G401.6 (cell line): ENCODE measurements around the gene KCNQ1OT1.
A peak's percentile ranks its signal among the peaks of the same experiment; 100 is the strongest.

ENCODE experiments used
- FAIRE-seq: peaks from 2 replicates; lab custom pipeline; 2012; peaks lifted over from hg19 to GRCh38; lab: Jason Lieb, UNC

Gene KCNQ1OT1

DNA sequence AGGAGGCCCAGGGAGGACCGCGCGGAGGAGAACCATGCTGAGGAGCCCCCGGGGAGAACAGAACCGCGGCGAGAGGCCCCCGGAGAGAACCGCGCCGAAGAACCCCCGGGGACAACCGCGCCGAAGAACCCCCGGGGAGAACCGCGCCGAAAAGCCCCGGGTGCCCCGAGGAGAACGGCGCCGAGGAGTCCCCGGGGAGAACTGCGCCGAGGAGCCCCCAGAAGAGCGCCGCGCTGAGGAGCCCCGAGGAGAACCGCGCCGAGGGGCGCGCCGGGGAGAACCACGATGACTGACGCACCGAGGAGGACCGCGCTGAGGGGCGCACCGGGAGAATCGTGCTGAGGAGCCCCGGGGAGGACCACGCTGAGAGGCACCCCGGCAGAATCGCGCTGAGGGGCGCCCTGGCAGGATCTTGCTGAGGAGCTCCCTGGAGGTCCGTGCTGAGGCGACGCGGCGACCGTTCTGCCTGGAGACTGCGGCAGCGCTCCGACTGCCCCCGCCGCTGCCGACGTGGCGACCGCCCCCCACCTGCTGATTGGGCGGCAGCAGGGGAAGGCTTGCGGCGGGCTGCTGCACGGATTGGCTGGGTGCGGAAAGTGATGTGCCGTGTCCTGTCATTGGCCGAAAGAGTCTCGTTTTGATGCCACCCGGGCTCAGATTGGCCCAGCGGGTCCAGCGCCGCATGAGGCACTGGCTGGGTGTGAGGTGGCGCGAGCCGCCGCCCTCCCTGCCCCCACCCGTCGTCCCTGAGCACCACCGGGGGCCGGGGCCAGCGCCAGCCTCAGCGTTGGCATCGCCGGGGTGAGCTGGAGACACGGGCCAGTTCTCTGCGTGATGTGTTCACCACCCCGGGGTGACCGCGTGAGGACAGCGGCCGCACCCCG lies at the start of gene KCNQ1OT1:
KCNQ1OT1 (minus strand) TSS at position 464 of the 884 bp plus-strand sequence.
- FAIRE-seq: peak; percentile 58

DNA sequence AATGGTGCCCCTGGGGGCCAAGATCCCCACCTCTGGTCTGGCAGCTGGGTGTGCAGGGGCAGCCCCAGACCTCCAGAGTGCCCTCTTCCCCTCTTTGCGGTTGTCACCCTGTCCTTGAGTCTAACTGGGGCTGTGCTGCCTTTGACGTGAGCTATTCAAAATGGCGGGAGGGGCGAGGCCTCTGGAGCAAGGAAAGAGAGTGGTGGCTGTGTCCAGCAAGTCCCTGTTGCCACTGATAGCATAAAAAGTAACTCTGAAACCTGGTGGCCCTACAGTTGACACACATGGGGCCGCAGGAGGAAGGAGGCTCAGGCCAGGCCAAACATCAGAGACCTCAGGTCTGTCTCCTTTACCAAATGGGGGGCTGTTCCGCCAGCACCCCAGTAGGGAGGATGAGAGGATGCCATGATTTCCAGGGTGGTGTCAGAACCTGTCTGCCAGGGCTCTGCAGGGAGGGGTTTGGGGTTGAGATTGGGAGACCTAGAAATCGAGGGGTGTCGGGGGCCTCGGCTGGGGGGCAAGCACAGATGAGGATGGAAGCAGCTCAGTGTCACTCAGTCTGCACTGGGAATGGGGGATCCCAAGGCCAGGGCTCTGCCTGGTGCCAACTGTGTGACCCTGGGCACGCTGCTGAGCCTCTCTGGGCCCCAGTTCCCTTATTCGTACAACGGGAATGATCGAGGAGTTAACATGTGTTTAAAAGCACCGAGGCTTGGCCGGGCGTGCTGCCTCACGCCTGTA lies 49.2 kb upstream of the KCNQ1OT1 start:
- no peak for FAIRE-seq

DNA sequence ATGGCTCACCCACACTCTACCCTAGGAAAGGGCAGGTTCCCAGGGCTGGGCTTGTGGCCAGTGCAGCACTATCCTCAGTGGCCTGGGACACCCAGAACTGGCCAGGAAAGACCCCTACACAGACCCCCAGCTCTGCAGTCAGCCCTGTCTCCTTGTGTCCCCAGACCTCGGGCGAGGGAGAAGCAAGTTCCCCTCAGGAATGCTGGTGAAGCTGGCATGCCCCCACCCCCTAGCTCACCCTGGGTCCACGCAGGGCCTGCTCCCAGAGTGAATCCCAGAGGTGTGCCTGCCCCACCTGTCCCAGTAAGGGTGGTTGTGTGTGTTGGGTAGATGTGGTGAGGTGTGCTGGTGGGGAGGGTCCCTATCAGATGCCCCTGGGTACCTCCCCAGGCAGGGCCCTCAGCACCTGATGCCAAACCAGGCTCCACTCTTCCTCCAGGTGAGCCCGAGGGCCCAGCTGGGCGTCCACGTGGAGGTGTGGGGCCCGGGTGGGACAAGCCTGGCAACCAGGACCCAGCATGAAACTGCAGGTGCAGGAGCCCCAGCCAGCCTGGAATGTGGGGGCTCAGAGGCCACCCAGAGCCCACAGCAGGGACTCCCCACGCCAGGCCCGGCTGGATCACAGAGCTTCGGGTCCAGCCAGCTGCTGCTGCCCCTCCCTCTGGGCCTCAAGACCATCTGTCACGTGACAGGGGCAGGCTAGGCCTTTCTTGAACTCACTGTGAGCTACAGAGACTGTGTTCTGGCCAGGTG lies 48.4 kb upstream of the KCNQ1OT1 start:
- no peak for FAIRE-seq

DNA sequence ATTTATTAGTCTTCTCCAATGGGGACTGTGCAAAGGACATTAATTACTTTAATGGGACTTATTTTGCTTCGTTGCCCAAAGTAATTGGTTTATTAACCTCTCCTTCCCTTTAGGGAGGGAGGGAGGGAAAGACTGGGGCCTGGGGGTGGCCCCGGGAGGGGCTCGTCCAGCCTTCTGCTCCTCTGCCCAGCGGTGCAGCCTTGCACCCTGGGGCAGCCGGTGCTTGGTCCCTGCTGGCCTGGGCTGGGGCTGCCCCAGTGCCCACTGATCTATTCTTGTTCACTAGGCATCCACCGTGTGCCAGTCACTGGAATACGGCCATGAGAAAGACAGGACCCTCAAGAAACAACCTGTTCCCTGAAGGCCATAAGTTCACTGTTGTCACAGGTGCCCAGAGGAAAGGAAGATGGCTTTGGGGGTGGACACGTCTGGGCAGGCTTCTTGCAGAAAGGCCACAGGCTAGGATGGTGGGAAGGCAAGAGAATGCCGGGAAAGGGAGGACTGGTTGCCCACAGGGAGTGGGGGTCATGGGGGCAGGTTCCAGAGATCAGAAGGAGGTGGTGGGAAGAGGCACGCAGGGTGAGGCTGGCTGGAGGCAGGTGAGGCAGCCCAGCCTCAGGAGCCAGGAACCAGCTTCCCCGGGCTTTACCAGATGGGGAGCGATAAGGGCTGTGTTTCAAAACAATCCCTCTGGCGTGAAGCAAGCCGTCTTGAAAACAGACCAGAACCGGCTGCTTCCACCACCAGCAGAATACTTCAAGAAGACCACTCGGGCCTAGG lies 47.6 kb upstream of the KCNQ1OT1 start:
- no peak for FAIRE-seq

DNA sequence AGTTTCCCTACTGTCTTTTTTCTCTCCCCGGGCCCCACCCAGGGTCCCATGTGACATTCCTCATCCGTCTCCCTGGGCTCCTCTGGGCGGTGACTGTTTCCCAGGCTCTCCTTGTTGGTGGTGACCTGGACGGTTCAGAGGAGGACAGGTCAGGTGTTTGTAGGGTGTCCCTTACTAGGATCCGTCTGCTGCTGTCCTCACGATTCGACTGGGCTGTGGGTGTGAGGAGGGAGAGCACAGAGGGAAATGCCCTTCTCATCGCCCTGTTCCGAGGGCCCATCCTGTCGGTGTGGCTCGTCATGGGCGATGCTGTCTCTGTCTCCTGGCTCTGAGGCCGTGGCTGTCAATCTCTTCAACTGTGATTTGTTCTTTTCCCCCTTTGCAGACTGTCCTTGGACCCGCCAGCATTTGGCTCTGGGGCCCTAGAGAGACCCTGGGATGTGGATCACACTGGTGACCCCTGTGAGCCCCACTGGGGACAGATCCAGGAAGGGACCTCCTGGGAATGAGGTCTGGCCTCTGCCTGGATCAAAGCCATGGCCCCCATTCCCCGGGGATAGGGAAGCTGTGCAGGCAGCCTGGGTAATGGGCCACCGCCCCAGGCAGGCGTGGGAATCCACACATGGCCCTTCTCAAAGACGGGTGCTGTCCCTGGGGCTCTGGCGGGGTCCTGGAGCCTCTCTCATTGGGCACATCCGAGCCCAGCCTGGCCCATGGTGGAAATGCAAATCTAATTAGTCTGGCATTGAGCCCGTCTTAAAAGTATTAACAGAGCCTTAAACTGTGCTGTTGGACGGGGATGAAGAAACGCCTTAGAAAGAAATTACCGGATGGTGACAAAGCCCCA lies 46.8 kb upstream of the KCNQ1OT1 start:
- FAIRE-seq: no peak

DNA sequence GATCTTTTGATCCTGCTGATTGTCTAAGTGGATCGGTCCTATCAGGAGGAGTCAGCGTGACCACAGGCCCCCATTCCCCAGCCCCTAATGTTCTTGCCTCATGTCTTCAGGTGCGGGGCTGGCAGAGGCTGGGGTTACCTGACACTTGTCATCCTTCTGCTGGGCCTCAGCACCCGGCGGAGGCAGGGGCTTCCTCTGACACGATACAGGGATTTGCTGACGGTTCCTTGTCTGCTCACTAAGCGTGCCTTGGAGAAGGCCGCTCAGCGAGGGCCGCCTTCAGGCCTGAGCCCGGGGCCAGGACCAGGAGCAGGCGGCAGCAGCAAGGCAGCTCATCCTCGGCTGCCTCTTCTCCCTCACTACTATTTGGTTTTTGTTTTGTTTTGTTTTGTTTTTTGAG lies 45.7 kb upstream of the KCNQ1OT1 start:
- FAIRE-seq: no peak

DNA sequence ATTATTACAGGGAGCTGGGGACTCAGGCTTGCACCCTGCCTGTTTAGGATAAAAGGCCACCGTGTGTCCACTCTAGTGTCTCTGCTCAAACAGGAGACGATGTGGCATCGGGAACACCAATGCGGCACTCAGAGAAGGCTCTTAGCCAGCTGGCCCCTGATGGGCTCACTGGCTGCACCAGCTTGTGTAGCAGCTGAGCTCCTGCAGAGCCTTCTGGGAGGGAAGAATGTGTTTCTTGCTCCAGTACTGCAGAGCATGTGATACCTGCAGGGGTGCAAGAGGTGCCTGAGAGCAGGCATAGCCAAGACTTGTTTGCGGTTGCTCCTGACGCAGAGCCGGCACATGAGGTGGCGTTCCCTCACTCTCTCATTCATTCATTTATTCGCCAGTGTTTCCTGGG lies 44.4 kb upstream of the KCNQ1OT1 start:
- no peak for FAIRE-seq

DNA sequence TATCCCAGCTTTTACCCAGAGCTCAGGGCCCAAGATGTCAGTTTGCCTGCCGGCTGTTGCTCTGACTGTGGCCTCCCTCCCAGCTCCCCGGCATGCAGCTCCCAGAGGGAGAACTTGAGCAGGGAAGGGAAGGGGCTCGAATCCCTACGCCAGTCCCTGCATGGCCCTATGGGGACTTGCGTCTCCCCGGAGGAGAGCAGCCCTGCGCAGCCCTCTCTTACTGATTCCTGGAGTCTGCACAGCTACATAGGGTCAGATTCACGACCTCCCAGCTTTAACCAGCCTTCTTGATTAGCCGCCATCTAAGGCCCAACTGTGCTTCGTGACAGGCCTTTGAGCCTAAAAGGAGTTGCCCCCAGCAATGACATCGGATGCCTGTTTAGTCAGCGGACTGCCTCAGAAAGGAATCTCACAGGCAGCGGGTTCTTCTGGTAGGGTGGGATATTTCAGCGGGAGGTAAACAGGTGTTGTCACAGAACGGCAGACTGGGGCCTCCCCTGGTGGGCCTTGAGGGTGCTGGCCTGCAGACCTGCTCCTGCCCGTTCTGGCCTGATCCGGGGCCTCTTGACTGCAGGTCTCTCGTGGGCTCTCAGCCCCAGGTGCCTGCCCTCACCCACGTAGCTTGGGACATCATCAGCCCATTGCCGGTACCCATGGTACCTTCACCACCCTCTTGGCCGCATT lies 43.8 kb upstream of the KCNQ1OT1 start:
- no peak for FAIRE-seq

DNA sequence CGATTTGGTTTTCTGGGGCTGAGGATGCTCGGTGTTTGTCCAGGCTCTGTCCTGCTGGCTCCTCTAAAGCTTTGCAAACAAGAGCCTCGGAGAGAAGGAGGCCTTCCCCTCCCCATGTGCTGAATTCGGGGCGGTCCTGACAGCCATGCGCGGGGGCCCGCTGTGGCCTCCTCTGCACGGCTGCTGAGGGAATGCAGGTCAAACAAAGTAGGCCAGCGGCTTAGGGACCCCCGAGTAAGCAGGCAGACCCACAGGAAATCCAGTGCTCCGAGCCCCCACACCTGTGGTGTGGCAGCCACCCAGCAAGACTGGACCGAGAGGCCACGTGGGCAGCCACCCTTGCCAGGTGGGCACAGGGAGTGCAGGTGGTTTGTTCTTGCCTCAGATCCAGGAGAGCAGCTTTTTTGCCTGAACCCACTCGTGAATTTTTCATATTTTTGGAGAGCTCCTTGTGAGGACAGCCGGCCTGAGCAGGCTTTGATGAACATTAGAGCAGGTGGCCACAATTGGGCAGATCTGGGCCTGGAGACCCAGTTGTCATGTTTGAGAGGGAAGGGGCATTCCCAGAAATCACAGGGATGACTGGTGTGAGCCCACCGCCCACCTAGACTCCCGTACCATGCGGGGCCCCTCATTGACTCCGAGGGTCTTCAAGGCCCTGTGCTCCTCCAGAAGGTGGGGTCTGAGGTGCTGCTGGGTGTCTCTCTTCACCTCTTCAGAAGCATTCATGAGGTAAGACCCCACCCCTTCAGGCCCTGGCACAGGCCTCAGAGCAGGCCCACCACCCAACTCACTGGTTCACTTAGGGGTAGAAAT lies 43.0 kb upstream of the KCNQ1OT1 start:
- no peak for FAIRE-seq

DNA sequence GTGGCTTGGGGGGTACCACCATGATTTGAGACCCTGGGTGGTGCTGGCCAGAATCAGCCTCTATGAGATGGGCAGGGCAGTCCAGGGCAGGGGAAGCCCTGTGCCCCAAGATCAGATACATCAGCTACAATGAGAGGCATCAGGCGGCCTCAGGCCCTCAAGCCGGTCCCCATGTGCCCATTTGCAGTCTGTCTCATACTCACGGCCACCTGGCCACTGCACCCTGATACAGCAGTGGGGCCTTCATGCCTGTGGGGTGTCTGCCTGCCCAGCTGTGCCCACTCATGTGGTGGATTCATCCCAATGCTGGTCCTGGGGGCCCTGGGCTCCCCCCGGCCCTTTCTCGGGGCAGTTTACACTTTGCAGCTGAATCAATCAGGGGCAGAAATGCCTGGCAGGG lies 42.4 kb upstream of the KCNQ1OT1 start:
- FAIRE-seq: no peak

DNA sequence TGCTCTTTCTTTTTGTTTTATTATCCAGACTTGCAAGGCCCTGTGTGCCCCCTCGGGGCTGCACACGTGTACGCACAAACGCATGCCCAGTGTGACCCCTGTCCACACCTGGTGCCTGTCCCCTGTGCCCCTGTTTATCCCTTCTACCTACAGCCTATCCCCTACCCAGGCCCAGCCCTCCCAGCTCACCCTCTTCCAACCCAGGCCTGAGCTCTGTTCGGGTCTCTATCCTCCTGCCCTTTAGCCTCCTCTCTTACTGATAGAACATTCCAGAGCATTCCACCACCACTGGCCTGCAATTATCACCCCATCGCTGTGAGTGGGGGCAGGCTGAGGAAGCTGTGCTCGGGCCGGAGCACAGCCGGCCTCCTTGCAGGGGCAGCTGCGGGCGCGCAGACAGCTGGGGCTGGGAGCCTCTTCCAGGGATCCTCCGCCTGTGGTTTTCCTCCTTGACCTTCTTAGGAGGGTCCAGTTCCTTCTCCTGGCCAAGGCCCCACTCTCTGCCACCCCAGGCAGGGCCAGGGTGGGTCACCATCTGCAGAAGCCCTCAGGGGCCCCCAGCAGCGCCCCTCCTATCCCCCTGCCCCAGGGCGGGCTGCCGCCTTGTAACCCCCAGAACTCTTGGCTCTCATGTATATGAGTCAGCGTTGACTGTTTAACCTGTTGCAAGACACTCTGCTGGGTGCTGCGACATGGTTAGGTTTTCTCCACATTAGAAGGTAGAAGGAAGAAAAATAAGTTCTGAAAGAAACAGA lies 41.8 kb upstream of the KCNQ1OT1 start:
- FAIRE-seq: no peak

DNA sequence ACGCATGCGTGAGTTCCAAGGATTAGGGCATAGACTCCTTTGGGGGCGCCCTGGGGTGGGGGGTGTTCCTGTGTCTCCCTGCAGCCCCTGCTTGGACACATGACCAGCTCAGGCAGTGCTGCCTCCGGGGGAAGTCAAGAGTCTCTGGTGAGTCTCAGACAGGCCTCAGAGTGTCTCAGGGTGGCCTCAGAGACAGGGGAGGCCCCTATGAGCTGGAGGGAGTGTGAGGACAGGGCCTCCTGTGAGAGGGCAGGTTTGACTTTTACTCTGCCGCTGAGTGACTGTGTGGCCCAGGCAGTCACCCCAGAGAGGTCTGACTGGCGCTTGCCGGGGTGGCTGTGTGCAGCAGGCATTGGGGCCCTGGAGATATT lies 41.2 kb upstream of the KCNQ1OT1 start:
- FAIRE-seq: no peak

DNA sequence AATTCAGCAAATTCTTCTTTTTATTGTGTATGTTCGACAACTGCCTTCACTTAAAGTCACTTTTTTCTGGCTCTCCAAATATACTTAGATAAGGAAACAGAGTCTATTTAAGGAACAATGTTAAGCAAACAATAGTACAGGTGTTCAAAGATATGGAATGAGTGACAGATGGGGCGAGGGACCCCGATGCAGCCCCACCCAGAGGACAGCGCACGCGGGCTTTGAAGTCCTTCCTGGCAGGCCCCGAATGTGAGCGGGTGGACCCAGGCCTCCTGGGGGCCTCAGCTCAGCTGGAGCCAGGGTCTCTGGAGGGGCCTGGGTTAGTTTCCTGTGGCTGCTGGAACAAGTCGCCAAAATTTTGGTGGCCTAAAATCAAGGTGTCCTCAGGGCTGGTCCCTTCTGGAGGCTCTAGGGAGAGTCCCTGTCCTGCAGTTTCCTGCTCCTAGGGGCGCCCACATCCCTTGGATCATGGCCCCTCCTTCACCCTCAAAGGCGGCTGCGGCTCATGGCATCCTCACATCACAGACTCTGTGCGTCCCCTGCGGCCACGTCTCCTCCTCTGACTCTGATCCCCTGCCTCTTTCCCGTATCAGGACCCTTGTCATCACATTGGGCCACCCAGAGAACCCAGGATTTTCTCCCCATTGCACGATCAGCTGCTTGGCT lies 40.6 kb upstream of the KCNQ1OT1 start:
- FAIRE-seq: no peak

DNA sequence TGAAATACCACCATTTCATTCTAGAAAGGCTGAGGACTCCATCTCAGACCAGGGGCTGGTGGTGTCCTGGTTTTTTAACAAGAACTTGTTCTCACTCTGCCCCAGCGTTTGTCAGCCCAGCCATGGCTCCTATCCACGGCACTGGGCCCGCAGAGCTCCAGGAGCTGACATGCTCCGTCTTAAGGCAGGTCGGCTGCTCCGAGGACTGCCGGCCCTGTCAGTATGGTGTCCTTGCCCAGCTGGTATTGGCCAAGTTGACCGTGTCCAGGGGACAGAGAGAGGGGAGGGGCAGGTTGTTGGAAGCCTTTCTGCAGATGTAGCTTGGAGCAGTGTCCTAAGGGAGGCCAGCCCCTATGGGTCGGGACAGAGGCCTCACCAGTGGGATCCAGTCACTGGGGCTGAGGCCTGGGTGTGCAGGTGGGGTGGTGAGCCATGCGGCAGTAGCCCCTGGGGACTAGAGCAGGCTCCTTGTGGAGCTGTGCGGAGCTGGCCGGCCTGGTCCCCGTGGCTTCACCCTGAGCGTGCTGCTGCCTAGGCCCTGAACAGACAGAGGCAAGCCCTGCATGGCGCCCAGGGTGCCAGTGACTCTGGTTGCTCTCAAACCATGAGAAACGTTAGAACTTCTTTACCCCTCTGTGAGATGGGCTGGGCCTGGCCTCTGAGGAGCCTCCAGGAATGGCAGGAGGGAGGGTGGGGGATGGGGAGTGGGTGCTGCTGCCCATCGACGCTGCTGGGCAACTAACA lies 39.9 kb upstream of the KCNQ1OT1 start:
- no peak for FAIRE-seq

DNA sequence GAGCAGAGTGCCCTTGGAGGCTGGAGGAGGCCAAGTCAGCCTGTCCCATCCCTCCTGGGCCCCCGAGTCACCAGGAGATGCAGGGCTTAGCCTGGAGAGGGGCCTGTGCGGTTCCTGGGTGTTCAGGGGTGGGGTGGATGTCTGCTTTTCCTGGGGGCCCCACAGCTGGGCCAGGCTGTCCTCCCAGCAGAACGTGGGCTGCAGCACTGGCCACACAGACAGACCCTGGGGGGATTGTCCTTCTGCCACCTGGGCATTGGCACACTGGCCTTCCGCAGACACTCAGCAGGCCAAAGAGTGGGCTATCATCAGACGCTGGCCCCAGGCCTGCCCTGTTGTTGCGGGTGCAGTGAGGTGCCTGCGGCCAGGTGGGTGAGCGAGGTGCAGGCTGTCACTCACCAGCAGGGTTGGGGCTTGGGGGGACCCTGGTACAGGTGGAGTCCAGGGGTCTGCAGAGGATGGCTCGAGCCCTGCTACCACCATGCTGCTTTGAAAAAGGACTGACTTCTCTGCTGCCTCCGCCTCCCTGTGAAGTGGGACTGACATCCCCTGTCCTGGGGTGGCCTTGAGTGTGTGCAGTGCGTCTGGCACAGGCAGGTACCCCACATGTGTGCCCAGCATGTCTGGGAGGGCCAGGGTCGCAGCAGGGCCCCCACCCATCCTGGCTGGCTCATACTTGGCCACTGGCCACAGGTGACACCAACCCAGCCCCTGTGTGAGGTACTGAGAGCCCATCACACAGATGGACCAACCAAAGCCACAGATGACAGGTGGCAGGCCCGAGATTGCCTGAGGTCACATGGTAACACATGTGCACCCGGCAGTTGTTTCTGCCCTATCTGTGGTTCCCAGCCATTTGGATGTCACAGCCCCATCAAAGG lies 39.0 kb upstream of the KCNQ1OT1 start:
- no peak for FAIRE-seq

DNA sequence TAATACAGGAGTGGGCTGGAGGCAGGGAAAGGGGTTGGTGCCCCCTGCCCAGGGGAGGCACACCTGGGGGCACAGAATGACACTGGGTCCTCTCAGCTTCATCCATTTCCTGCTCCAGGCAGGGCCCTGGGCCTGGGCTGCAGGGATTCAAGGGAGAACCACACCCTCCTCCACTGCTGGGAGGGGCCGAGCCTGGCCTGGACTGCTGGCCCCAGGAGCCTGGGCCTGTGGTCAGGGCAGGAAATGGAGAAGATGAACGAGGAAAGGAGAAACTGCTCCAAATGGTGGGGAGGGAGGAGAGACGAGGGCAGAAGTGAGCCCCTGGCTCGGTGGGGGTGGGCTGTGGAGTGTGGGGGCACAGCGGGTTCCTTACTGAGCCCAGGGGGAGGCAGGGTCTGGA lies 38.1 kb upstream of the KCNQ1OT1 start:
- no peak for FAIRE-seq

DNA sequence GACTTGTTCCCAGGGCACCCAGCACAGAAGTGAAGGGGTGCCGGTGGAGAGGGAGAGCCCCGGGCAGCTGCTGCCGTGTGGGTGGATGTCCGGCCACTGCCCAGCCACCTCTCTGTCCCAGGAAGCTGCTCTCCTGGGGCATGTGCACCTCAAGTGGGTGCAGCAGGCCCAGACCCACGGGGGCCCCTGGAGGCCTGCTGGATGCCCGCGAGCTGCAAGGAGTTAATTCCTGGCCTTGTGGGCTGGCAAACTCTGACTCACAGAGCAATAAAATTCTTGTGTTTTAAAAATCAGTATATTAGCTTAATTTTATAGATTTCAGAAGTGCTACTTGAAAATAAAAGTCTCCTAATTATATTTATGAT lies 37.4 kb upstream of the KCNQ1OT1 start:
- FAIRE-seq: no peak
